VCaP (cell line): ENCODE results near the gene RANBP10.
A peak's percentile ranks its signal among the peaks of the same experiment; 100 is the strongest.

ENCODE experiments used
- H3K27ac ChIP-seq: fragments of 450-650 bp; 2 replicates; pipeline ENCODE4 v1.5.1; 2017
- TF ChIP-seq, protein P1 (sequence below): fragments of 450-650 bp; conservative IDR thresholded peaks from 2 replicates; pipeline ENCODE4 v1.5.1; 2017; ENCODE audit warnings: mild to moderate bottlenecking, moderate library complexity

The RANBP10 gene

DNA sequence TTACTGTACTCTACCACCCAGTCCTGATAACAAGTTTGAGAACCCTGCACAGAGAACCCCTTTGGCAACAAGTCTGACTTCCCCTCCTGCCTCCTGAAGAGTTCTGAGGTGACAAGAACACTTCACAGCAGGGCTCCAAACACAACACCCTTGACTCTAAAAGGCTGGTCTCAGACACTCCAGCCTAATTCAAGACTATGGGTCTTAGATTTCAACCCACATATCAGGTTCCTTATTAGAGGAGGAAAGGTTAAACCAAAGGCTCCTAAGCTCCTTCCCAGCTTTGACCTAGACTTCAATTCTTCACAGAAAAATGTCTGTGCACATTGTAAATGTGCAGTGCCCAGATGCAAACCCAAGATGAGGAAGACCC, 23.0 kb downstream of the RANBP10 start:
- no peak overlapping the region for H3K27ac ChIP-seq
- TF ChIP-seq, protein P1, sequence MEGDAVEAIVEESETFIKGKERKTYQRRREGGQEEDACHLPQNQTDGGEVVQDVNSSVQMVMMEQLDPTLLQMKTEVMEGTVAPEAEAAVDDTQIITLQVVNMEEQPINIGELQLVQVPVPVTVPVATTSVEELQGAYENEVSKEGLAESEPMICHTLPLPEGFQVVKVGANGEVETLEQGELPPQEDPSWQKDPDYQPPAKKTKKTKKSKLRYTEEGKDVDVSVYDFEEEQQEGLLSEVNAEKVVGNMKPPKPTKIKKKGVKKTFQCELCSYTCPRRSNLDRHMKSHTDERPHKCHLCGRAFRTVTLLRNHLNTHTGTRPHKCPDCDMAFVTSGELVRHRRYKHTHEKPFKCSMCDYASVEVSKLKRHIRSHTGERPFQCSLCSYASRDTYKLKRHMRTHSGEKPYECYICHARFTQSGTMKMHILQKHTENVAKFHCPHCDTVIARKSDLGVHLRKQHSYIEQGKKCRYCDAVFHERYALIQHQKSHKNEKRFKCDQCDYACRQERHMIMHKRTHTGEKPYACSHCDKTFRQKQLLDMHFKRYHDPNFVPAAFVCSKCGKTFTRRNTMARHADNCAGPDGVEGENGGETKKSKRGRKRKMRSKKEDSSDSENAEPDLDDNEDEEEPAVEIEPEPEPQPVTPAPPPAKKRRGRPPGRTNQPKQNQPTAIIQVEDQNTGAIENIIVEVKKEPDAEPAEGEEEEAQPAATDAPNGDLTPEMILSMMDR: no peak

DNA sequence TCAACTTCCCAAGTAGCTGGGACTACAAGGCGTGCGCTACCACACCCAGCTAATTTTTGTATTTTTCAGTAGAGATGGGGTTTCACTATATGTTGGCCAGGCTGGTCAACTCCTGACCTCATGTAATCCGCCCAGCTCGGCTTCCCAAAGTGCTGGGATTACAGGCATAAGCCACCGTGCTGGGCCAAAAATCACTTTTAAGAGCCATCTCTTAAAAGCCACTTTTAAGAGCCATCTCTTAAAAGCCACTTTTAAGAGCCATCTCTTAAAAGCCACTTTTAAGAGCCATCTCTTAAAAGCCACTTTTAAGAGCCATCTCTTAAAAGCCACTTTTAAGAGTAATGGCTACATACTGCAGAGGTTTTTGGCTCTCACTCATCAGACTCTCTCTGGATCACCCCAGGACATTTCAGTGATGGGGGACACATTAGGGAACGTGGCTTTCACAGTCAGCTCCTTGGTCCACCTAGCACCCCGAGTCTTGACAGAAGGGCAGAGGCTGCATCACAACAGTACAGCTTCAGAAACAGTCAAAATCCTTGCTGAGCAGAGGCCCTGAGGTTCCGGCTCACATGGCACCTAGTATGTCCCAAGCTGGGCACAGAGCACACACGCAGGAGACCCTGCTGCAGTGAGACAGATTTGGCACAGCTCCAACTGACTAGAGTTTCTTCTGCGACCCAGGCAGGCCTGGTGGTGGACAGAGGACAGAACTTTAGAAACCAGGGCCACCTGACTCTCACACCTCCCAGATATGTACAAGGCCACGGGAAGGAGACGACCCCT, 23.6 kb downstream of the RANBP10 start:
- H3K27ac ChIP-seq: no peak overlapping the region
- TF ChIP-seq, protein P1: no peak

DNA sequence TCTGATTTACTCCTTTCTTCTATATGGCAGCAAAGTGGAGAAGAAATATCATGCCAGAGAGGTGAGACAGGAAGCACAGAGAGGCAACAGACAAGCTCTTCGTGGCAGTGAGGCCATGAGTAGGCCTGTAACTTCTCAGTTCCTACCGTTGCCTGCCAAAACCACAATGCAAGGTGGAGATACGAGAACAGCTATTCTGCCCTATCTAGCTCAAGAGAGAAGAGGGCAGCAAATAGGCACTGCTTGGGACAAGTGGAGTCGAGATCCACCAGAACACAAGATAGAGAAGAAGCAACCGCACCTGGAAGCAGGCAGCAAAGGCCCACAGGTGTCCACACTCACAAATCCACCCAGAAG, 24.8 kb downstream of the RANBP10 start:
- peak overlapping the region; percentile 58; the same call in 1 of the 2 replicates for H3K27ac ChIP-seq
- TF ChIP-seq, protein P1: no peak

DNA sequence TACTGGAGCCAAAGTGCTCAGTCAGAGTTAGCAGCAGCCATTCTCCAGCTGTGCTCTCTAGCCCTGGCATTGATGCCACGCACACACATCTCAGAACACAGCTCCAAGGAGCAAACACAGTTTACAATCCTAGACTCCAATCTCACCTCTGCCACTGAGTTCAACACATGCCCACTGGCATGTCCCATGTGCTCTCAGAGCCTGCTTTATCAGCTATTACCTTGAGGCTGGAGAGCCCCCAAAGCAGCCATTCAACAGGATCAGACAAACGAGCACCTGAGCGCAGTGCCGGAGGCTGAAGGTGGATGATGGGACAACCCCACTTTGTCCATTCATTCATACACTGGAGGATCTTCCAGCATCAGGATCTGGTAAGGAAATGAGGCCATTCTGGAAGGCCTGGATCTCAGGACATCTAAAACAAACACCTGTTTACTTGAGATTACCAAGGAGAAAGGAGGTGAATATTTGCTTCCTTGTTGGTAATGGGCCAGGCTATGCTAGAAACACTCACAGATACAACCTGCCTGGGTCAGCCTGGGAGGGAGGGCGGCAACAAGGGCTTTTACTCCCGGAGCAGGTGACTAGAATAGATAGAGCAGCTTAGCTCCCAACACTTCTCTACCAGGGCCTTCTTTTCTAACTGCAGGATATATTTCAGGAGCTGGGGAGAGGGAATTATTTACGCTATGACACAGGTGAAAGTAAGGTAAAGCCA, 25.4 kb downstream of the RANBP10 start:
- H3K27ac ChIP-seq: peak overlapping the region; percentile 58; the same call in 1 of the 2 replicates
- TF ChIP-seq, protein P1: no peak

DNA sequence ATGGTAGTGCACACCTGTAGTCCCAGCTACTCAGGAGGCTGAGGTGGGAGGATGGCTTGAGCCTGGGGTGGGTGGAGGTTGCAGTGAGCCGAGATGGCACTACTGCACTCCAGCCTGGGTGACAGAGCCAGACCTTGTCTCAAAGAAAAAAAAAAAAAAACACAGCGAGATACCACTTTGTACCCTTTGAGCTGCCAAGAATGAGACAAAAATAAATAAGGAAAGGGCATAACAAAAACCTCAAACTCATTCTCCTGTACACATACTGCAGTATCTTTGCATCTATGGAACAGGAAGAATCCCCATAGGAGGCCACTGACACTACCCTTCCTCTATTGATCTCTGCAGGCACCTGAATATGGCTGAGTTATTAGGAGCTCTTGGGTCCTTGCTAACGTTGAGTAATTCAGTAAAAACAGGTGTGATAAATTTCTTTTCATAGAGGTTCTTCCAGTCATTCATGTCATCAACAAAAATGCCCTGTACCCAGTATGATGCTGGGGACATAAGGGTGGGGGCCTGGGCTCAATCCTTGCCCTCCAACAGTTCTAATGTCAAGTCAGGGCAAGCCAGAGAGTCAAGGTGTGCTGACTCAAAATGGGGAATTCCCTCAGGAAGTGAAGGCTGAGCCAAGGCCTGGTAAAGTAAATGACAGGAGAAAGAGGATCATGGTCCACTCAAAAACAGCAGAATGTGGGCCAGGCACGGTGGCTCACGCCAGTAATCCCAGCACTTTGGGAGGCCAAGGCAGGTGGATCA, 26.9 kb downstream of the RANBP10 start:
- TF ChIP-seq, protein P1: no peak
- peak overlapping the region; percentile 58 for H3K27ac ChIP-seq

DNA sequence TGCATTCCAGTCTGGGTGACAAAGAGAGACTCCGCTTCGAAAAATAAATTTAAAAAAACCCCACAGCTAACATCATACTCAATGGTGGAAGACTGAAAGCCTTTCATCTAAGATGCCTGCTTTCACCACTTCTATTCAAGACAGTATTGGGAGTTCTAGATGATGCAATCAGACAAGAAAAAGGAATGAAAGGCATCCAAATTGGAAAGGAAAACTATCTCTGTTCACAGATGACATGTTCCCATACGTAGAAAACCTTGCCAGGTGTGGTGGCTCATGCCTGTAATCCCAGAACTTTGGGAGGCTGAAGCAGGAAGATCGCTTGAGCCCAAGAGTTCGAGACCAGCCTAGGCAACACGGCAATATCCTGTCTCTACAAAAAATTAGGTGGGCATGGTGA, 31.1 kb downstream of the RANBP10 start:
- TF ChIP-seq, protein P1: no peak
- H3K27ac ChIP-seq: no peak overlapping the region

DNA sequence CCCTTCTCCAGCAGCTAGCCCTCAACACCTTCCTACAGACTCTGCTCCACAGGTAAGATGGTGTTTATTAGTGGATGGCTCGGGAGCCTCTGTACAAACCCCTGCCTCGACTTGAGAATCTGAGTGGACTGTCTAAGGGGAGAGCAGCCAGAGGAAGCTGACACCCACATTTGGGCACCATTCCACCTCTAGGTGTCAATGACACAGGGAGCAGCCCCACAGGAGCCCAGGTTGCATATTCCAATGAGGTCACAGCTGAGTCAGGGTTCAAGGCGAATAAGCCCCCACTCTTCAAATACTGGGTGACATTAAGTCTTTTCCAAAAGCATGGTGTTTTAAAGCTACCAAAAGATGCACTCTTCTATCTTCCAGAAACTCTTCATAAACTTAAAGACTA, 31.9 kb downstream of the RANBP10 start:
- TF ChIP-seq, protein P1: no peak
- H3K27ac ChIP-seq: no peak overlapping the region
